HK-2 (cell line): ENCODE measurements around the gene WNT10A.
"Not testable (repeated sequence)": the region's sequence is repeated elsewhere in the genome, so short reads cannot be mapped to it uniquely, and the experiment has no call there.

ENCODE experiments used
- DNase-seq: peaks from one replicate; pipeline ENCODE4 v3.0.0-alpha.2; 2018; ENCODE audit not compliant: unreplicated experiment

WNT10A gene

GRCh38 chr2:218893349-218894150, 12.9 kb downstream of the WNT10A start:
- DNase-seq, result no peak

- no peak for DNase-seq
Measured at GRCh38 chr2:218894151-218894879, 13.7 kb downstream of the WNT10A start.

- DNase-seq, result no peak
Measured at GRCh38 chr2:218894880-218895157, 14.2 kb downstream of the WNT10A start.

GRCh38 chr2:218895326-218895725, 14.7 kb downstream of the WNT10A start:
- DNase-seq, result no peak

- no peak for DNase-seq
Measured at GRCh38 chr2:218895759-218896500, 15.3 kb downstream of the WNT10A start.

- DNase-seq, result peak; percentile 78
Measured at GRCh38 chr2:218896501-218897393, 16.1 kb downstream of the WNT10A start.

- no peak for DNase-seq
Measured at GRCh38 chr2:218897394-218898108, 16.9 kb downstream of the WNT10A start.

GRCh38 chr2:218898109-218898878, 17.6 kb downstream of the WNT10A start:
- peak; percentile 64 for DNase-seq

- DNase-seq, result no peak
Measured at GRCh38 chr2:218899147-218899546, 18.5 kb downstream of the WNT10A start.

- DNase-seq, result no peak
Measured at GRCh38 chr2:218902427-218902826, 21.8 kb downstream of the WNT10A start.

- DNase-seq, result no peak
Measured at GRCh38 chr2:218904176-218904575, 23.5 kb downstream of the WNT10A start.

GRCh38 chr2:218908721-218909619, 28.3 kb downstream of the WNT10A start:
- DNase-seq, result no peak

- no peak for DNase-seq
Measured at GRCh38 chr2:218910741-218911140, 30.1 kb downstream of the WNT10A start.

- no peak for DNase-seq
Measured at GRCh38 chr2:218920504-218920903, 39.9 kb downstream of the WNT10A start.

GRCh38 chr2:218924757-218925156, 44.1 kb downstream of the WNT10A start:
- DNase-seq, result no peak

GRCh38 chr2:218925434-218925833, 44.8 kb downstream of the WNT10A start:
- DNase-seq, result no peak

- no peak for DNase-seq
Measured at GRCh38 chr2:218927422-218927821, 46.8 kb downstream of the WNT10A start.

- DNase-seq, result no peak
Measured at GRCh38 chr2:218927876-218928275, 47.2 kb downstream of the WNT10A start.

- DNase-seq, result not testable (repeated sequence)
Measured at GRCh38 chr2:218930488-218930887, 49.8 kb downstream of the WNT10A start.
